ENCODE measurements around the gene DOCK2.
"Not testable (repeated sequence)": the region's sequence is repeated elsewhere in the genome, so short reads cannot be mapped to it uniquely, and the experiment has no call there.

Gene DOCK2

DNA sequence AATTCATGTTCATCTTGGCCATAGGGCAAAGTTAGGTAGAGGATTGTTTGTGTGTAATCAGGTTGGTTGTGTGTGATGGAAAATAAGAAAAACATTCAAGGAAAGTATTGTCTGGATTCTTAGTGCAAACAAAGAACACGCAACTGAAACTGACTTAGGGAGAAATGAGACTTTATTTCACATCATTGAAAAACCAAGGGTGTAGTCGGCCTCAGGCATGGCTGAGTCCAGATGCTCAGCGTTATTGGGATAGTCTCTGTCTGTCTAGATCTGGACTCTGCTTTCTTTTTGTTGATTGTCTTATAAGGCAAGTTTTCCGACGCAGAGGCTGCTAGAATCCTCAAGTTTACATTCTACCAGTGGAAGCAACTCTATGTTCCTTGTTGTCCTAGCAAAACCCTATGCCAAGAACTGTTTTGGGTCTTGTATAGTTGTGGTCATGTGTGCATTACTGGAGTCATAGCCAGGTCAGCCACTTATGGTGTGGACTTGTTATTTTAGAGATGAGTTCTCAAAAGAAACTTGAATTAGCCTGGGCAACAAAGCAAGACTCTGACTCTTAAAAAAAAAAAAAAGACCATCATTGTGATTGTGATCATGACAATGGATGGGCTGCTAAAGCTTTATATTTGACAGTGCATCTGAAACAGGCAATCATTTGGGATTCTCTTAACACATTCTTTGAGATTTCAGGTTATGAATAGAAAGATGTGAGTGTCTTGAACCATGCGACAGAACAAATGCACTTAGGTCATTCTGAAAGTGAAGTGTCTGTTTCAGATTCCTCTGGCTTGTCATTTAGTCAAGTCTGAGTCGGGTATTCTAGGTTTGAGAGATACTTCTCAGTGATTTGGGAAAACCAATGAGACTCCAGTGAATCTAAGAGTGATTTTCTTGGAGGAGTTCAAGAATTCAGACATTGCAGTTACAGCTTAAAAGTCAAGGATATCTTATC lies 82.6 kb downstream of the DOCK2 start:
- no peak for DNase-seq (ENCODE audit: low read depth)

DNA sequence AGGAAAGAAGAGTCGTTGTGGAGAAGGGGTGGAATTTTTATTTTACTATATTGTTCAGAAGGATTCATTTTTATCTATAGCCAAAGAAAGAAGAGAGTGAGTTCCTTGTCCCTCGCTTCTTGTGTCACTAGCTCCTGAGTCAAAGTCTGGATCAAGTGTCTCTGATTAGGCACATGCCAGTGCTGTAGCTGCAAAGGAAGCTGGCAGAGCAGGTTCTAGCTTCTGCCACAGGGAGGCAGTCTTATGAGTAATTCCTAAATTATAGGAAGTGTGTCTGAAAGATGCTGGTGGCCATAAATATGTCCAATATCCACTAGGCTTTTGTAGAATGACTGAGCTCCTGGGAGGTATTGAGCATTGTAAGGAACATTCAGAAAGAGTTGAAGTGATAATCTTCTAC lies 84.7 kb downstream of the DOCK2 start:
- no peak for DNase-seq (ENCODE audit: low read depth)

DNA sequence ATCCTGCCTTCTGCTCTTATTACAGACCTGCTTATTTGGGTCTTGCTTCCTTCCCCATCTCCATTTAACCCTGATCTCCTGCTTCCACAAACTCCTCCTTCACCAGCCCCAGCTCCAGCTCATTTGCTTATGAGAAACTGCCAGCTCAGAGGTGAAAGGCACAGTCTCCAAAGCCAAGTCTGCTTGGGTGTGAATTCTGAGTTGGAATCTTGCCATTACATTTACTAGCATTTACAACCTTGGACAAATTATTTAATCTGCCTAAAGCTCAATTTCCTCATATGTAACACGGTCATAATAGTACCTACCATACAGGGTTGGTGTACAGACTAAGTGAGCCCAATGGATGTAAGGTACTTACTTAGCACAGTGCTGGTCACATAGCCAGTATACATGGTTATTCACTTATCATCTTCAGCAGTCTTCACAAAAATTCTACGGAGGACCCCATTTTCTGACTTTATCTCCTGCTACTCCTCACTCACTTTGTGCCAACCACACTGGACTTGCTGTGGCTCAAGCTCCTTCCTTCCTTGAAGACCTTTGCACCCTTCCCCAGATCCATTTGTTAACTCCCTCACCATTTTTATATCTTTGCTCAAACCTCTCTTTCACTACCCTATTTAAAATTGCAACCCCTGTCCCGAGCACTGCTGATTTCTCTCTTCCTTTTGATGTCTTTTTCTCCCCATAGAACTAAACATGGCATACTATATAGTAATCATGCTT lies 86.2 kb downstream of the DOCK2 start:
- DNase-seq (ENCODE audit: low read depth) = no peak

DNA sequence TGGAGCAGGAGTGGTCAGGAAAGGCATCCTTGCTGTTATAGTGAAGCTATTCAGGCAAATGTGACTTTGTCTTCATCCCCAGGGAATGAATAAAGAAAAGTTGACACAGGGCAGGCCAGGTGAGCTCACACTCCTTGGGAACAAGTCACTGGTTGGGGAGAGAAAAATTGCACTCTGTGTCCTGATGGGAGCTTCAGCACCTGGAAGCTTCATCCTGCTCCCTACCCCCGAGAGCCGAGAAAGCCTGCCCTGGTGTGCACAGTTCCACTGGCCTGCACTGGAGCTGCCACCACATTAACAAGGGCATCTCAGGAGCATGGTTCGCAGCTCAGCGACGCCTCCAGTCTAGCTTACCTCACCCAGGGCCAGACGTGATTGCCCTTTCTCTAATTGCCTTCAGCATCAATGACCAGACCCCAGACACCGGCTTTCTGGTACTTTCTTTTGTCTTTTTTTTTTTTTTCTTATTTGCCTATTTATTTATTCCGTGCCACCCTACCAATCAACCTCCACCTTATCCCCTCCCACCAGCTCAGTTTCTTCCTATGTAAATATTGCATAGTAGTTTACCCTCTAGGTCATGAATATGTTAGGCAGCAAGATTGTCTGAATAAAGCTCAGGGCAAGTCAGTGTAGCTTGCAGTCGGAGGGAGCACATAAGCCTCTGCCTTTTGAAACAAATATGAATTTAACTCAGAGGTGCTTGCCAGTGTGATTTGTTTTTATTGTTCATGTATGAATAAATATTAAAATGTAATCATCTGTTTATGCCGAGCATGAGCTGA lies 87.4 kb downstream of the DOCK2 start:
- no peak for DNase-seq (ENCODE audit: low read depth)

DNA sequence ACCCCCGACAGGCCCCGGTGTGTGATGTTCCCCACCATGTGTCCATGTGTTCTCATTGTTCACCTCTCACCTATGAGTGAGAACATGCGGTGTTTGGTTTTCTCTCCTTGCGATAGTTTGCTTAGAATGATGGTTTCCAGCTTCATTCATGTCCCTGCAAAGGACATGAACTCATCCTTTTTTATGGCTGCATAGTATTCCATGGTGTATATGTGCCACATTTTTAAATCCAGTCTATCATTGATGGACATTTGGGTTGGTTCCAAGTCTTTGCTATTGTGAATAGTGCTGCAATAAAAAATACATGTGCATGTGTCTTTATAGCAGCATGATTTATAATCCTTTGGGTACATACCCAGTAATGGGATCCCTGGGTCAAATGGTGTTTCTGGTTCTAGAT lies 88.6 kb downstream of the DOCK2 start:
- DNase-seq (ENCODE audit: low read depth) = not testable (repeated sequence)

DNA sequence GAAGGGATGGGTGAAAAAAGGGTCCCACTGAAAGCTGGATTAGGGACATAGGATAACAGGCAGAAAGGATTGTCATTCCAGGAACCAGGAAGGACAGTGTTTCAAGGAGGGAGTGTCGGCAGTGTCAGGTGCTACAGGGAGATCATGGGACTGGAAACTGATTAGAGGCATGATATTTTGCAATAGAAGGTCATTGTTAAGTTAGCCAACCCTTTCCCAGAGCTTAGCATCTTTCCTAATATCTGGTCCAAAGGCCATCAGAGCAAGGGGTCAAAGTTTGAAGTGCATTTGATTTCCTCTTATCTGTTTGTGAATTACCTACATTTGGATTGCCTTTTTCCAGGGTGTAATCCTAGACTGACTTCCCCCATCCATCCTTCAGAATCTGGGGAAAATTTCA lies 91.3 kb downstream of the DOCK2 start:
- no peak for DNase-seq (ENCODE audit: low read depth)

DNA sequence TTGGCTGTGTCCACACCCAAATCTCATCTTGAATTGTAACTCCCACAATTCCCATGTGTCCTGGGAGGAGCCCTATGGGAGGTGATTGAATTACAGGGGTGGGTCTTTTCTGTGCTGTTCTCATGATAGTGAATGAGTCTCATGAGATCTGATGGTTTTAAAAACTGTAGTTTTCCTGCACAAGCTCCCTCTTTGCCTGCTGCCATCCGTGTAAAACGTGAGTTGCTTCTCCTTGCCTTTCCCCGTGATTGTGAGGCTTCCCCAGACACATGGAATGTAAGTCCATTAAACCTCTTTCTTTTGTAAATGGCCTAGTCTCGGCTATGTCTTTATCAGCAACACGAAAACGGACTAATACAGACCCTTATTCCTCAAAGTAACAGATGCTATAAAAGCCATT lies 94.1 kb downstream of the DOCK2 start:
- DNase-seq (ENCODE audit: low read depth) = no peak

DNA sequence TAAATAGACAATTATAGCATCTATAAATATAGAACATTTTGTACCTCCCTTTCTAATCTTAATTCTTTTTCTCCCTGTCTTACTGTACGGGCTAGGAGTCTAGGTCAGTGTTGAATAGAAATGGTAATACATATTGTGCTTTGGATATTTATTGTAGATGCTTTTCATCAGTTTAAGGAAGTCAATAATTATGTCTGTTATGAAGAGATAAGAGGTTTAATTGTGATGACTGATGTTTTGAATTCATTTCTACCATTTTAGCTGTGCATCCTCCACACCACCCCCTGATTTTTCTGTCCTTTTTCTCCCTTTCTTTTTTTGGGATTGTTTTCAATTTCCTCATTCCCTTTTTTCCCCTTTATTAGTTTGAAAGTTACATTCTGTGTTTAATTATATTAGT lies 95.8 kb downstream of the DOCK2 start:
- DNase-seq (ENCODE audit: low read depth) = no peak

DNA sequence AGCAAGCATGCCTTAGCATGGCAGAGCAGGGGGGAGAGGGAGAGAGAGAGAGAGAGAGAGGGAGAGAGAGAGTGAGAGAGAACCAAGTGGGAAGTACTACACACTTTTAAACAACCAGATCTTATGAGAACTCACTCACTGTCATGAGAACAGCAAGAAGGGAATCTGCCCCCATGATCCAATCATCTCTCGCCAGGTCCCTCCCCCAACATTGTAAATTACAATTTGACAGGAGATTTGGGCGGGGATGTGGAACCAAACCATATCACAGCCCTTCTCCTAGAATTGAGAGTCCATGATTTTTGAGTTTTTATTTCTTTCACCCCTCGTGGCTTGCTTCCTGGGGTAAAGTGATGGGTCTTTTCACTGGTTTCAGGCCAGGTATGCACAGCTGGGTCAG lies 98.8 kb downstream of the DOCK2 start:
- DNase-seq (ENCODE audit: low read depth) = no peak

DNA sequence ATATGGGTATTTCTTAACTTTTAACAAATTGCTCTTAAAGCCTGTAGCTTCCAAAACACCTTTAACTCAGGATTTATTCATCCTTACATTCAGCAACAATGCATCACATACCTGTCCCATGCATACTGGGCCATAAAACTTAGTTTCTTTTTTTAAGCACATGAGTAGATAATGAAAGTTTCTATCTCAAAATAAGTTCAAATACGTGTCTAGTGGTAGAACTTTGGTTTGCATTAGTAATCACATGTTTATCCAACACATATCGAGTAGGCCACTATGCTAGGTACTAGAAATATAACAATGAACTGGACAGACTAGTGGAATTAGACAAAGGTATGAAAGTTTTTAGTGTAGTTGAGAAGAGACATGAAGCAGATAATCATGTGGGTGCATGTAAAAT lies 99.6 kb downstream of the DOCK2 start:
- no peak for DNase-seq (ENCODE audit: low read depth)

DNA sequence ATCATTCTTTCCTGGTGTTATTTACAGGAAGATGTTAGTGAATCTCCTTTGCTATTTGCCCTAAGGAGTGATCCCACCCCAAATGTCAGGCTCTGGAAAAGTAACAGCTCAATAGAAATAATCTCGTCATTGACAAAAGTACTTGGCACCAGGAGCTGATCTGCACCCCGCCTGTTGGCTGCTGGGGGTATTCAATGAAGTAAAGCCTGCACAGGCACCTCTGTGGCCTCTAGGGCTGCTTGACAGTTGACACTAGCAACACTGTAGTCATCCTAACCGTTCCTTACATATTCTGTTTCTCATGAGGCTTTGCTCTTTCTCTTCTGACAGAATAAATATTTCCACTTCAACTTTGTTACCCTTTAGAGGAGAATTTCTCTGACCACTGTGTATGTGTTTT lies 103.4 kb downstream of the DOCK2 start:
- DNase-seq (ENCODE audit: low read depth) = no peak

DNA sequence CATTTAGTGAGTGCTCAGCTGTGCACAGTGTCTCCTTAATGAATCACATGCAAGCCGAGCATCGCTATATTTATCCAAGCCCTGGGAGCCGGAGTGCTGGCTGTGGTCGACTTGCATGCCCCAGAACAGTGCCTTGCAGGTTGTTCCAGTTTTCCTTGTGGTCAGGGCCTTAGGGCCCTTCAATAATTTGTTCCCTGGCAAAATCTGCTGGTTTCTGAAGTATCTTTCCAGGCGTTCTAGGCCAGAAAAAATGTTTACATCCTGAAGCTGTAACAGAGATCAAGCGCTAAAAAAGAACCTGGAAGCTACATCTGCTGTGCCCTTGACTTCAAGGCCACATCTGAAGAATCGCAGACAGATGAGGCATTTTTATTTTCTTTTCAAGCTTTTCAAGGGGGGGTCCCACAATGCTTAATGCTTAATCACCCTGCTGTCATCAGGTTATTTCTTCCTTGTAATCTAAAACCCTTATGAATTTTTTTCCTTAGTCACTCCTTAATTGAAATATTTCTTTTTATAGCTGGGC lies 105.8 kb downstream of the DOCK2 start:
- DNase-seq (ENCODE audit: low read depth) = no peak

DNA sequence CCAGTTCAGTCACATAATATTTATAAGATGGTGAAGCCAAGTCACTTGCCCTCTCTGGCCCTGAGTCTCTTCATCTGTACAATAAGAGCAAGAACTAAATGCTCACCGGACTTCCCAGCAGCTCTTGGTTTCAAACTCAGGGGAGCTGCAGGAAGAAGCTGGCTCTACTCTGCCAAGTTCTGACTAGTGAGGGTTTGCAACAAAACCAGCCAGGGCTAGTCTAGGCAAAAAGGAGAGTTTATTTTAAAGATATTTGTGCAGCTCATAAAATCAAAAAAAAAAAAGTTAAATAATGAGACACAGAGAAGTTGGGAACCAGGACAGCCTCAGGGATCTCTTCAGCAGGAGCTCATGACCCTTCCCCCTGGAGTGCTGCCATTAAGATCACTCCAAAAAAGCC lies 107.3 kb downstream of the DOCK2 start:
- no peak for DNase-seq (ENCODE audit: low read depth)

DNA sequence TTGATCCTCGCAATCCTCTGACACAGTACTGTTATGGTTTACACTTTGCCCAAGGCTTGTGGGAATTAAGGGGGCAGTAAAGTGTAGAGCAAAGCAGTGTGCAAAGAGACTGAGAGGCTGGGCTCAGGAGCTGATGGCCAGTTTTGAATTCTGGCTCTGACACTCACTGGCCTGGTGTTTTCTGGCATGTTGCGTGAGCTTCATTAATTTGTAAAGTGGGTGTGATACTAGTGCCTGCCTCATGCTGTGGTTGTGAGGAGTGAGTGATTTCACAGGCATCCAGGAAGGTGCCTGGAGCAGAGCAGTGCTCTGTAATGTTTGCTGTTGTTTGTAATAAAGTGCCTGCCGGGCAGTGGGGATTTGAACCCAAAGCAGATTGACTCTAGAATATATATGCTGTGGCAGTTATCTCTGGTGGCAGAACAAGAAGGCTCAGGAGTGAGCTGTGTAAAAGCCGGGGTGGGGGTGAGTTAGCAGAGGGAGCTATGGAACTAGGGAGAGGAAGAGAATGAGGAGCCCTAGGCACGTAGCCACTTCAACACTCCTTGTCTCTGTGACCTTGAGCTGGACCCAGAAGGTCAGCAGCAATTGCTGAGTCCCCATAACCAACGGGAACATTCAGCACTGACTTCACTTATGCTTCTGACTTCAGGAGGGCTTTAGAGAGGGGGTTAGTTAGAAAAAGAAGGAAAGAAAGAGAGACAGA lies 108.5 kb downstream of the DOCK2 start:
- no peak for DNase-seq (ENCODE audit: low read depth)

DNA sequence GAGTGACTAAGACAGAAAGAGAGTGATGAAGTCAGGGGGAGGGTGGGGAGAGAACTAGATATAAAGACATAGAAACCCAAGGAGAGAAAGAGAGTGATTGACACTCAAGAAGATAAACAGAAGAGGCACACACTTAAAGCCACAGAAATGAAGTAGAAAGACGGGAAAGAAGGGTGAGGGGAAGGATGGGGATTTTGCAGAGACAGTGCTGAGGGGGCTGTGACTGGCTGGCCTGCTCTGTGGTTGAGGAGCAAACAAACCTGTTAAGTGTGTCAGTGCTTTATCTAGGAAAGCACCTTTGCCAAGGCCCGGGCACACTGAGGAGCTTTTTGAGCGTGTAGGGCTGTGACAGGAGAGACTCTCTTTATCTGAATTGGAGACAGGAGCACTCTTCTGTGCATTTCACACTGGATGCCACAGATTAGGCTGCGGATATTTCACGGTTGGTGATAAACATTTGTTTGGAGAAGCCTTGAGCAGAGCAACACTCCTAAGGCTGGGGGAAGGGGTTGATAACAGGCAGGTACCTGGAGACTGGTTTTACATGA lies 109.1 kb downstream of the DOCK2 start:
- no peak for DNase-seq (ENCODE audit: low read depth)

DNA sequence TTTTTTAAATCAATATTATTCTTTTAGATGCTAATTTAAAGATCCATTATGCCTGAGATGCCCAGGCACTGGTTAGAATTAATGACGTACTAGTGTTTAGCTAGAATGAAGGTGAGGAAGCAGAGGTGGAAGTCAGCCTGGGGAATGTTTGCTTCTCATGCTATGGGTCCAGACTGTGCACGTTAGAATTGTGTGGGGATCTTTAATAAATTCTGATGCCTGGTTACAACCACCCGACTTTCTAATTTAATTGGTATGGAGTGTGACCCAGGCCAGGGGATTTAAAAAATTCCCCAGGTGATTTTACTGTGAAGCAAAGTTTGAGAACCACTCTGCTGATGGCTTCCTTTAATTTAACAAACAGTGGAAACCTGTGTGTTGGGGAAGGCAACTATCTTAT lies 111.1 kb downstream of the DOCK2 start:
- no peak for DNase-seq (ENCODE audit: low read depth)

DNA sequence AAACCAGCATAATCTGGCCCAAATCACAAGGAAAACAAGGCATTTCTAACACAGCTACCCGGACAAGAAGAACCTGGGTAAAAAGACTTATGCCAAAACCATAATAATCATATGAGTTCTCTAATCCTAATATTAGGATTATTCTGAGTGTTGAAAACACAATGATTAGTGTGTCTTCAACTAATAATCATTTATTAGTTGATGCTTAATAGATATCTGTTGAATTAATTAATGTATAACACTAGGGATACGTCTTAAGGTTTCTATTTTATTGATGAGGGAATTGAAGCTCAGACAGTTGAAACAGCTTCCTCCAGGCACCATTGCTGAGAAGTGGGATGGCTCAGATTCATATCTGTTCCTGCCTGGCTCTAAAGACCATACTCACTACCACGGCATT lies 112.2 kb downstream of the DOCK2 start:
- DNase-seq (ENCODE audit: low read depth) = no peak

DNA sequence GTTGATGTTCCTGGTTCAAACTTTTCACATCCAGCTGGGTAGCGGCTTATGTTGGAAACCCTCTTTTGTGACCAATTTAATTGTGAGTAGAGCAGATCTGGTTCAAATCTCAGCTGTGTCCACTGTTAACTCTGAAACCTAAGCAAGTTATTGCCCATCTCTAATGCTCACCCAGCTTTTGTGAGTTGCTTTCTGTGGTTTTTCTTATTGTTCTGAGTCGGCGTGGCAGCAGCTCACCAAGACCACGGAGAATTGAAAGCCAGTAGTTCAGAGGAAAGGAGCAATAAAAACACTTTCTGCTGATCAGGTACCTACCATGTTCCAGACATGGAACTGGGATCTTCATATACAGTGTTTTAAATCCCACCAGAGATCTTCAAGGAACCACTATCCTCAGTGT lies 114.4 kb downstream of the DOCK2 start:
- DNase-seq (ENCODE audit: low read depth) = no peak

DNA sequence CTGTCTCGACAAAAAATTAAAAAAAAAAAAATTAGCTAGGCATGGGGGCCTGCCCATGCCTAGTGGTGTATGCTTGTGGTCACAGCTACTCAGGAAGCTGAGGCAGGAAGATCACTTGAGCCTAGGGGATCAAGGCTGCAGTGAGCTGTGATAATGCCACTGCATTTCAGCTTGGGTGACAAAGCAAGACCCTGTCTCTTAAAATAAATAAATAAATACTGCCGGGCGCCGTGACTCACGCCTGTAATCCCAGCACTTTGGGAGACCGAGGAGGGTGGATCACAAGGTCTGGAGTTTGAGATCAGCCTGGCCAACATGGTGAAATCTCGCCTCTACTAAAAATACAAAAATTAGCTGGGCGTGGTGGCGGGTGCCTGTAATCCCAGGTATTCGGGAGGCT lies 115.5 kb downstream of the DOCK2 start:
- DNase-seq (ENCODE audit: low read depth) = not testable (repeated sequence)

DNA sequence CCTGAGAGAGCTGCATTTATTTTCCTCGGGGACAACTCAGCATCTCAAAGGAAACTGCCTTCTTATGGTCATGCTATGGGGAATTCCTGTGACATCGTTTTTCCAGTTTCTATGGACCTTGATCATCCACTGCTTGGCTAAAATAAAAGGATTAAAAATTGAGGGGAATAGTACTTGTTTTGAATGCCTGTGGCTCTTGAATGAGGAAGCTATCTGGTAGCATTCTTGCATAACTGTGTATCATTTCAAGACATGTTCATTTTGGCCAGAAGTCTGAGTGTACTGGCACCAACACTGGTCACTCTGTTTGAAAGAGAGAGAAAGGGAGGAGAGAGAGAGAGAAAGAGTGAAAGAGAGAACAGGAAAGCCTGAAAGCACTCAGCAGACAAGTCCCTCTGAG lies 116.7 kb downstream of the DOCK2 start:
- no peak for DNase-seq (ENCODE audit: low read depth)

DNA sequence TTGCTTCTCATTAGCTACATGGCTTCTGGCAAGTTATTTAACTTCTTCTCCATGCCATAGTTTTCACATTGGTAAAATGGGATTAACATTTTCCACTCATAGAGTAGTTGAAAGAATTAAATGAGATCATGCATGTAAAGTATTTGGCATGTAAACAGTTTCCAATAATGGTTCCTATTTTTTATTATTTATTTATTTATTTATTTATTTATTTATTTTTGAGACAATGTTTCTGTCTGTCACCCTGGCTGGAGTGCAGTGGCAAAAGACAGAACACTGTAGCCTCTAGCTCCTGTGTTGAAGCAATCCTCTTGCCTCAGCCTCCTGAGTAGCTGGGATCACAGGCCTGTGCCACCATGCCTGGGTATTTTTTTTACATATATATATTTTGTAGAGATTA lies 117.7 kb downstream of the DOCK2 start:
- DNase-seq (ENCODE audit: low read depth) = no peak
